IPS-20b (cell line): Measurements from ENCODE around the gene C14orf132.

Experiments
- H3K27ac ChIP-seq: one replicate; pipeline ENCODE4 v1.5.1; 2013; ENCODE audit warnings: low read length
- H3K27me3 ChIP-seq: 2 replicates; pipeline ENCODE4 v1.6.1; 2013; ENCODE audit warnings: mild to moderate bottlenecking, low read length, inconsistent platforms; ENCODE audit not compliant: insufficient read depth
- H3K36me3 ChIP-seq: 2 replicates; pipeline ENCODE4 v1.6.1; 2013; ENCODE audit warnings: low read depth, mild to moderate bottlenecking, inconsistent platforms, low read length, moderate library complexity; ENCODE audit not compliant: insufficient read depth
- H3K4me1 ChIP-seq: 2 replicates; pipeline ENCODE4 v1.6.1; 2013; ENCODE audit warnings: mild to moderate bottlenecking, control low read depth, inconsistent platforms, low read length, moderate library complexity; ENCODE audit not compliant: insufficient read depth
- H3K4me3 ChIP-seq: 2 replicates; pipeline ENCODE4 v1.5.1; 2013; ENCODE audit warnings: mild to moderate bottlenecking, low read length, inconsistent platforms
- H3K9ac ChIP-seq: 2 replicates; pipeline ENCODE4 v1.6.1; 2013; ENCODE audit warnings: low read depth, mild to moderate bottlenecking, inconsistent platforms, low read length, moderate library complexity
- H3K9me3 ChIP-seq: 2 replicates; pipeline ENCODE4 v1.6.1; 2013; ENCODE audit warnings: mild to moderate bottlenecking, low read depth, low read length, inconsistent platforms; ENCODE audit not compliant: insufficient read depth

The C14orf132 gene

GRCh38 chr14:96134508-96134907 lies 95.3 kb downstream of the C14orf132 start:
- Histone ChIP-seq H3K4me3 (no peak overlapping the region), H3K9ac (no peak overlapping the region), H3K36me3 (no peaks in the 10 kb centered on the region), H3K4me1 (no peaks in the 10 kb centered on the region), H3K27me3 (peaks cover 9% of the 10 kb centered on the region; the same call in 1 of the 2 replicates), H3K9me3 (no peaks in the 10 kb centered on the region; the same call in 1 of the 2 replicates), H3K27ac (no peak overlapping the region)

- Histone ChIP-seq H3K4me3 (no peak overlapping the region), H3K27me3 (peaks cover 1% of the 10 kb centered on the region; the same call in 1 of the 2 replicates), H3K27ac (no peak overlapping the region), H3K9ac (no peak overlapping the region), H3K36me3 (no peaks in the 10 kb centered on the region), H3K9me3 (no peaks in the 10 kb centered on the region; the same call in 1 of the 2 replicates), H3K4me1 (no peaks in the 10 kb centered on the region)
These were observed 96.1 kb downstream of the C14orf132 start for GRCh38 chr14:96135285-96135684.

- no peak overlapping the region for H3K9ac ChIP-seq
These were observed 97.3 kb downstream of the C14orf132 start for GRCh38 chr14:96136371-96137005.

GRCh38 chr14:96138241-96138640 lies 99.1 kb downstream of the C14orf132 start:
- Histone ChIP-seq H3K9ac (no peak overlapping the region), H3K4me1 (no peaks in the 10 kb centered on the region), H3K4me3 (no peak overlapping the region), H3K27me3 (no peaks in the 10 kb centered on the region; the same call in 1 of the 2 replicates), H3K9me3 (peaks cover 8% of the 10 kb centered on the region), H3K36me3 (no peaks in the 10 kb centered on the region), H3K27ac (no peak overlapping the region)

More at GRCh38 chr14:96136371-96137005, 97.3 kb downstream of the C14orf132 start:
- no peaks in the 10 kb centered on the region for H3K36me3 ChIP-seq
- no peaks in the 10 kb centered on the region for H3K4me1 ChIP-seq
- no peak overlapping the region for H3K4me3 ChIP-seq
- no peaks in the 10 kb centered on the region; the same call in 1 of the 2 replicates for H3K27me3 ChIP-seq
- H3K9me3 ChIP-seq = no peaks in the 10 kb centered on the region; the same call in 1 of the 2 replicates
- no peak overlapping the region for H3K27ac ChIP-seq

GRCh38 chr14:96139169-96139568 lies 100.0 kb downstream of the C14orf132 start:
- no peak overlapping the region for H3K9ac ChIP-seq
- H3K4me3 ChIP-seq = no peak overlapping the region
- no peak overlapping the region for H3K27ac ChIP-seq
- no peaks in the 10 kb centered on the region for H3K36me3 ChIP-seq
- H3K4me1 ChIP-seq = no peaks in the 10 kb centered on the region
- peaks cover 9% of the 10 kb centered on the region for H3K9me3 ChIP-seq
- H3K27me3 ChIP-seq = no peaks in the 10 kb centered on the region; the same call in 1 of the 2 replicates

GRCh38 chr14:96139879-96140278 lies 100.7 kb downstream of the C14orf132 start:
- Histone ChIP-seq H3K4me3 (no peak overlapping the region), H3K4me1 (no peaks in the 10 kb centered on the region), H3K9me3 (peaks cover 9% of the 10 kb centered on the region), H3K36me3 (no peaks in the 10 kb centered on the region), H3K27me3 (no peaks in the 10 kb centered on the region; the same call in 1 of the 2 replicates), H3K27ac (no peak overlapping the region), H3K9ac (no peak overlapping the region)

GRCh38 chr14:96140952-96141351 lies 101.8 kb downstream of the C14orf132 start:
- Histone ChIP-seq H3K27me3 (no peaks in the 10 kb centered on the region; the same call in 1 of the 2 replicates), H3K4me1 (no peaks in the 10 kb centered on the region), H3K27ac (no peak overlapping the region), H3K9ac (no peak overlapping the region), H3K4me3 (no peak overlapping the region), H3K36me3 (no peaks in the 10 kb centered on the region), H3K9me3 (peaks cover 9% of the 10 kb centered on the region)
